Measurements from ENCODE around the gene USP48.

The USP48 gene

DNA sequence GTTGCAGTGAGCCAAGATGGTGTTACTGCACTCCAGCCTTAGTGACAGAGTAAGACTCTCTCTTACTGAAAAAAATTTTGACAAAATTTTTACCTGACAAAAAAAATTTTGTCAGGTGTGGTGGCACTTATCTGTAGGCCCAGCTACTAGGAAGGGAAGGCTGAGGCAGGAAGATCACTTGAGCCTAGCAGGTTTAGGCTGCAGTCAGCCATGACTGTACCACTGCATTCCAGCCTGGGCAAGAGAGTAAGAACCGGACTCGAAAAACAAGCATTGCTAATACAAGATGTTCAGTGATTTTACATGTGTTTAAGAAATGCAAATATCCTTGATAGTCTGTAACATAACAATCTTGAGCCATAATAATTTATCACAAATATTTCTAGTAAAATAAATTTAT, 46.9 kb downstream of the USP48 start:
- TF ChIP-seq, protein P1, sequence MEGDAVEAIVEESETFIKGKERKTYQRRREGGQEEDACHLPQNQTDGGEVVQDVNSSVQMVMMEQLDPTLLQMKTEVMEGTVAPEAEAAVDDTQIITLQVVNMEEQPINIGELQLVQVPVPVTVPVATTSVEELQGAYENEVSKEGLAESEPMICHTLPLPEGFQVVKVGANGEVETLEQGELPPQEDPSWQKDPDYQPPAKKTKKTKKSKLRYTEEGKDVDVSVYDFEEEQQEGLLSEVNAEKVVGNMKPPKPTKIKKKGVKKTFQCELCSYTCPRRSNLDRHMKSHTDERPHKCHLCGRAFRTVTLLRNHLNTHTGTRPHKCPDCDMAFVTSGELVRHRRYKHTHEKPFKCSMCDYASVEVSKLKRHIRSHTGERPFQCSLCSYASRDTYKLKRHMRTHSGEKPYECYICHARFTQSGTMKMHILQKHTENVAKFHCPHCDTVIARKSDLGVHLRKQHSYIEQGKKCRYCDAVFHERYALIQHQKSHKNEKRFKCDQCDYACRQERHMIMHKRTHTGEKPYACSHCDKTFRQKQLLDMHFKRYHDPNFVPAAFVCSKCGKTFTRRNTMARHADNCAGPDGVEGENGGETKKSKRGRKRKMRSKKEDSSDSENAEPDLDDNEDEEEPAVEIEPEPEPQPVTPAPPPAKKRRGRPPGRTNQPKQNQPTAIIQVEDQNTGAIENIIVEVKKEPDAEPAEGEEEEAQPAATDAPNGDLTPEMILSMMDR (IDR thresholded peaks at IDR 0.05; ENCODE audit: low read depth, low read length), result no peak
- no peak overlapping the region for H3K4me3 ChIP-seq (ENCODE audit: low read depth, low read length)
- in situ Hi-C loops (cut with HindIII; ENCODE audit: low sequenced_read_pairs), result no loop called here
- DNase-seq (ENCODE audit: low read depth, low spot score), result no peak

DNA sequence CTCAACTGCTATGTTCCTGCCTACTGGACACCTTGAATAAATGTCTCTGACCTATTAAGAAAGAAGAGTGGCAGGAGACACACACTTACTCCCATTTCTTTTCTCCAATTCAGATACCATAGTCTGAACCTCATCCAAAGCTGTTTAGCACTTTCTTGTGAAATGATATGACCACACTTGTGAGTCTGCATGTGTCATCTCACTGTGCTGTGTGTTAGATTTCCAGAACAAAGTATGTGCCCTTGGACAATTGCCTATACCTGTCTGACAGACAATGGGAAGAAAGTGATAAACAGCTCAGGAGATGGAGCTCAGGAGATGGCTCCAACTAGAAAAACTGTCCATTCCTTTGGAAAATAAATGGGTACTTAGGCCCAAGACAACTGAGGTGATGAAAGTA, 48.4 kb downstream of the USP48 start:
- DNase-seq (ENCODE audit: low read depth, low spot score), result no peak
- TF ChIP-seq, protein P1 (IDR thresholded peaks at IDR 0.05; ENCODE audit: low read depth, low read length), result no peak
- H3K4me3 ChIP-seq (ENCODE audit: low read depth, low read length), result no peak overlapping the region
- in situ Hi-C loops (cut with HindIII; ENCODE audit: low sequenced_read_pairs), result no loop called here

DNA sequence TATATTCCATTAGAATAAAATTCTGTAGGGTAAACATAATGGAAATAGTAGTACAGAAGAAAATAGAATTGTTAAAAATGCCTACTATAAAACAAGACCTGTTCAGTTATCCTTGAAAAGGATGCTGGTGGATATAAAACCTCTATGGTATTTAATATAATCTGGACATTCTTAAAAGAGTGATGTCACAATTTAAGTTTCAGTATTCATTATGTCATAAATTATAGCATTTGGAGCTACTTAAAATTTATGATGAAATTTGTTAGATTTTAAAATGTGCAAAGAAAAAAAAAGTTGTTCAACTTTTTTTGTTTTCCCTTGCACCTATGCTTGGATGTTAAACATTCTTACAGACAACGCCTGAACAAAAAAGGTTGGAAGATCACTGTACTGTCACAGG, 50.3 kb downstream of the USP48 start:
- in situ Hi-C loops (cut with HindIII; ENCODE audit: low sequenced_read_pairs), result no loop called here
- TF ChIP-seq, protein P1 (IDR thresholded peaks at IDR 0.05; ENCODE audit: low read depth, low read length), result no peak
- H3K4me3 ChIP-seq (ENCODE audit: low read depth, low read length), result no peak overlapping the region
- DNase-seq (ENCODE audit: low read depth, low spot score), result no peak

DNA sequence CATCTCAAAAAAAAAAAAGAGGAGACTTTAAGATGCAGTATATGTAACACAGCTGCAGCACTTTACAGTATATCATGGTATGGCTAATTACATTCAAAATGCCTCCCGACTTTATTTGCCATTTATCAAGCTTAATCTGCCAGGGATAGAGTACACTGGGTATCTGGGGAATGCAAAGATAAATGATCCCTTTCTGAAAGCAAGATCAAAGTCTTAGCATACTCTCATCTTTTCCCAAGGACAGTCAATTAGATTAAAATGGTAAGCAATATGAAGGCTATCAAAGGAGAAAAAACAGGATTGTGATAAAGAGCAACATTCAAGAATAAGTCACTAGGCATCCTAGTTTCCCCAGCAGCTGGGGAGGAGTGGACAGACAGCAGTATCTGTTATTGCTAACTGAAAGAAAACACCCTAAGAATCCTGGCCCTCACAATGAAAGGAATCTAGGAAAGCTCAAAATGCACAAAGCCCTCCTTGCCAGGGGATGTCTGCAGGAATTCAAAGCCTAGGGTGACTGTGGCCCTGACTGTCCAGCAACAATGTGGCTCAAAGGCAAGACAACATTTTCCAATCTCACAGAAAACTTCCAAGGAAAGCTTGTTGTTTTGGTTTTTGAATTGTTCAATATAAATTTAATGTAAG, 57.1 kb downstream of the USP48 start:
- no peak for DNase-seq (ENCODE audit: low read depth, low spot score)
- in situ Hi-C loops (cut with HindIII; ENCODE audit: low sequenced_read_pairs), result no loop called here
- TF ChIP-seq, protein P1 (IDR thresholded peaks at IDR 0.05; ENCODE audit: low read depth, low read length), result no peak
- no peak overlapping the region for H3K4me3 ChIP-seq (ENCODE audit: low read depth, low read length)

DNA sequence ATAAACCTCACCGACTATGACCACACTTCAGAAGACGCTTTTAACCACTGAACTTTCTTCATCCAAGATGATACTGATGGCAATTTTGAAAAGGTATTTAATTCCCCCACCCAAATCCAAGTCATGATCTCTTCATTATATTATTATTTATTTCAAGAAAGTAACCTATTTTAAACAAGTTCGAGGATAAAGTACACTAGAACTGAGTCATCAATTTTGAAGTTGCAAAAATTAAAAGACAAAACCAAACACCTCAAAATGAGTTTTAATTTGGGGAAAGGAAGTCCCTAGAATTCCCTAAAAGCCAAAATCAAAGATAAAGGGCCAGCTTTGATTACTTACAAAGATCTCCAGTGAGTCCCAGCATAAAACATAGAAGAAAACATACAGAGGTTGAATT, 58.4 kb downstream of the USP48 start:
- in situ Hi-C loops (cut with HindIII; ENCODE audit: low sequenced_read_pairs), result no loop called here
- no peak for DNase-seq (ENCODE audit: low read depth, low spot score)
- TF ChIP-seq, protein P1 (IDR thresholded peaks at IDR 0.05; ENCODE audit: low read depth, low read length), result no peak
- H3K4me3 ChIP-seq (ENCODE audit: low read depth, low read length), result no peak overlapping the region

DNA sequence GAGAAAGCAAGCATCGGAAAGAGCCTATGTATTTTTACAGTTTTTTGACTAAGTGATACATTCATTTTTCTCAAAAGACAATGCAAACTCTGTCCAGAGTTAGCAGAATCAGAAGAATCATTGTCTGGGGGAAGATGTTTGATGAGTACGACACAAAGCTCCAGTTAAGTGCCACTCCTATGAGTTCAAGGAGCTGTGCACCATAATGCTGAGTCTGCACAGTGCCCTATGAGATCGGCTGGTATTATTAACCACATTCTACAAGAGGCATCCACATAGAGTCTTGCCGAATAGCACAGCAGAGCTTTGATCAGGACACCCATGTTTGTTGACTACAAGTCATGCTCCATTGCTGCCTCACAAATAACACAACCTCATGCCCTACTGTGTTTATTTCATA, 58.9 kb downstream of the USP48 start:
- TF ChIP-seq, protein P1 (IDR thresholded peaks at IDR 0.05; ENCODE audit: low read depth, low read length), result no peak
- in situ Hi-C loops (cut with HindIII; ENCODE audit: low sequenced_read_pairs), result no loop called here
- H3K4me3 ChIP-seq (ENCODE audit: low read depth, low read length), result no peak overlapping the region
- no peak for DNase-seq (ENCODE audit: low read depth, low spot score)

Data from astrocyte of the spinal cord (primary cell).